Activated CD4-positive, alpha-beta T cell treated with anti-CD3 and anti-CD28 coated beads, Interleukin-2, amount 10 ng/mL, durations not matched to agents 24 days and 14 days (primary cell): ENCODE data around the gene CYRIA. TPM values are rescaled to one million over a fixed set of nuclear protein-coding genes. Genes with fewer than 3 reads are reported as not detected.

Experiments
- DNase-seq: peaks from one replicate; pipeline ENCODE4 v3.0.0; 2022
- H3K27ac Mint-ChIP-seq: one replicate; pipeline ENCODE4 v1.8.0; 2022; ENCODE audit warnings: mild to moderate bottlenecking, mixed read lengths
- H3K27me3 Mint-ChIP-seq: one replicate; pipeline ENCODE4 v1.8.0; 2022; ENCODE audit warnings: mixed read lengths
- H3K36me3 Mint-ChIP-seq: one replicate; pipeline ENCODE4 v1.8.0; 2022; ENCODE audit warnings: low read depth, mild to moderate bottlenecking, mixed read lengths
- H3K4me1 Mint-ChIP-seq: one replicate; pipeline ENCODE4 v1.8.0; 2021; ENCODE audit warnings: mixed read lengths
- H3K4me3 Mint-ChIP-seq: one replicate; pipeline ENCODE4 v1.8.0; 2022; ENCODE audit warnings: mild to moderate bottlenecking, moderate library complexity, mixed read lengths
- H3K9me3 Mint-ChIP-seq: one replicate; pipeline ENCODE4 v1.8.0; 2021; ENCODE audit warnings: mixed read lengths
- intact Hi-C: fragments of 100-400 bp; cut with micrococcal nuclease; formaldehyde crosslinking; loops from one replicate; pipeline ENCODE4 v1.15.1; 2023
- total RNA-seq: library from RNA; stranded (reverse); gene quantifications from 2 replicates; pipeline ENCODE4 v1.2.3, GENCODE V29; 2022

CYRIA gene
- total RNA-seq = 1.7 and 1.8 TPM in 2 replicates

DNA sequence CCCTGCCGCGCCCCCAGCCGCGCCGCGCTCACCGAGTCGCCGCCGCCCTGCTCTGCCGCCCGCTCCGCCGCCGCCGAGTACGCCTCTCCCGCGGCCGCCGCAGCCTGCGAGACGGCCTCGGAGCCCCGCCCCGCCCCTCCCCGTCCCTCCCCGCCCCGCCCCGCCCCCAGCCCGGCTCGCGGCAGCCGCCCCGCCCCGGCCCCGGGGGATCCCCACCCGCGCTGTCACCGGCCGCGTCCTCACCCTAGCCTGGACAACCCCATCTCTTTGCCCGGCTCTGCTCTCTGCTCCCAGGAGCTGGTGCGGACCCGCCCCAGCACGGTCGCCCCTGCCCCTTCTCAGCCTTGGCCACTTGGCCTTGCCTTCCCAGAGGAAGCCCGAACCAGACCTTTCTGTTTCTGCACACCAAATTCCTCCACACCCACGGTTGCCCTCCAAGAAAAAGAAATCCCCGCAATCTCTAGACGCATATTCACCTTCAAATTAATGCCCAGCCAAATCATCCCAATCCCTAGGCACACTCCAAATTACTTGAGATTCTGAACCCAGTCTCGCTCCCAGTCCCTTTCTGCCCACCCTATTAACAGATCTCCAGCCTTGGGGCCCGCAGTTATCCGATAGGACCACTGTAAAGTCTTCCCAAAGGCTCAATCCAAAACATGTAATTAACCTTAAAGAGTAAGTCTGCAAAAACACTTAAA, at the start of gene CYRIA:
Gene CYRIA (minus strand): TSS at position 87 of the 701 bp plus-strand sequence. CDS start 77,715 bp downstream, outside the sequence.
- H3K9me3 Mint-ChIP-seq = no peaks in the 10 kb centered on the region
- peaks cover 24% of the 10 kb centered on the region for H3K4me1 Mint-ChIP-seq
- no peaks in the 10 kb centered on the region for H3K36me3 Mint-ChIP-seq
- peak within 1 kb of the TSS; percentile 85 for H3K27ac Mint-ChIP-seq
- peaks cover 37% of the 10 kb centered on the region for H3K27me3 Mint-ChIP-seq
- intact Hi-C loops = loop anchor here (1.0 to 5.0 kb wide), 3 partner anchors 44 to 91 kb away; no protein-coding TSS in a partner anchor
- H3K4me3 Mint-ChIP-seq = peak within 1 kb of the TSS; percentile 89
- DNase-seq = peak; percentile 89

DNA sequence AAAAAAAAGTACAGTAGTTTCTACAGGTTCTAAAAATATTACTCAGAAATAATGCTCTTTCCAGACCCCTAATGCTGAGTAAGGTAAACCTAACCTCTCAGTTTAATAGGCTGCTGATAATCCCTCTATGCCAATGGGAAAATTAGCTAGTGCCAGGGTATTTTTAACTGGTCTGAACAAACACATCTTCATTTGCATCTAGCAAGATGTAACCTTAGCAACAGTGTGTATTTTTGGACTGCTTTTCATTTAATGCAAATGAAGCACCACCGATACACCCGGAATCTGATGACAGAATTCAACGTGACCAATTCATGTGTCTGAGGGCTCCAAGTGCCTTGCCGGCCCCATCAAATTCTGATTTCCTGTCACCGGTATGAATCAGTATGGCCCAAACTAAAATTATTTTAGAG, 47.4 kb upstream of the CYRIA start:
- Mint-ChIP-seq H3K27ac (no peak overlapping the region), H3K36me3 (no peaks in the 10 kb centered on the region), H3K9me3 (no peaks in the 10 kb centered on the region), H3K4me1 (no peaks in the 10 kb centered on the region), H3K27me3 (peaks cover 4% of the 10 kb centered on the region), H3K4me3 (no peak overlapping the region)
- DNase-seq = peak; percentile 18
- intact Hi-C loops = no loop called here

DNA sequence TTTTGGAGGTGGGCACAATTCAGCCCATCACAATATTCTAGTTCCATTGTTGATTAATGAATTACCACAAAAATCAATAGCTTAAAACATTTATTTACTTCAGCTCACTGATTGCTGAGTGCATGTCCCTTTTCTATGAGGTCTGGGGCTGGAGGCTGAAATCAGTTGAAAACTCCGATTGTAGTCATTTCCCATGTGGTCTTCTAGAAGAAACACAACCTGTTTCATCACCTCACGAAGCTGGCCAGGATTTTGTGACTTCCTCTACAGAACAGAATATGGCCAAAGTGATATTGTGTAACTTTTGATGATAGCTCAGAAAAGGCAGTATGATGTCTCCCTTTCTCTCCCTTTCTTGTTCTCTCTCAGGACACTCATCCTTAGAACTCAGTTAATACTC, 44.1 kb upstream of the CYRIA start:
- peaks cover 4% of the 10 kb centered on the region for H3K27me3 Mint-ChIP-seq
- H3K27ac Mint-ChIP-seq = no peak overlapping the region
- no peaks in the 10 kb centered on the region for H3K36me3 Mint-ChIP-seq

DNA sequence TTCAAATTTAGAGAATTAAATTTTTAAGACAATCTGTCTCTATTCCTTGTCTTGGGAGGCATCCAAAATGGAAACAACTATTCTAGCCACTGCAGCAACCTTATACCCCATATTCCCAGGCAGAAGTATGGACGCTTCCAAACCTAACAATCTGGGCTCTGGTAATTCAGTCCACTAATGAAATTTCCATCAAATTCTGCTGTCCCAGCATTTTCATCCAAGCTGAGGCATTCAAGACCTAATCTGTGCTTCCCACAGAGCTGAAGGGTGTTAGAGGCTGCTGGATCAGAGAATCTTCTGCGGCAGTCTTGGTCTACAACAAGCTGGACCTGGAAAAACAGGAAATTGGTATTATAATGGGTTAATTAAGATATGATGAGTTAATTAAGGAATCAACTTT, 42.5 kb upstream of the CYRIA start:
- H3K4me1 Mint-ChIP-seq = peaks cover 4% of the 10 kb centered on the region
- no peaks in the 10 kb centered on the region for H3K27me3 Mint-ChIP-seq
- H3K4me3 Mint-ChIP-seq = no peak overlapping the region
- no peaks in the 10 kb centered on the region for H3K36me3 Mint-ChIP-seq
- no peaks in the 10 kb centered on the region for H3K9me3 Mint-ChIP-seq
- intact Hi-C loops = loop anchor here (5.0 kb wide), 1 partner anchor 86 kb away; no protein-coding TSS in a partner anchor
- no peak for DNase-seq
- H3K27ac Mint-ChIP-seq = no peak overlapping the region

More for the DNA sequence above, 44.1 kb upstream of the CYRIA start:
- H3K9me3 Mint-ChIP-seq = no peaks in the 10 kb centered on the region
- no peak overlapping the region for H3K4me3 Mint-ChIP-seq
- peaks cover 4% of the 10 kb centered on the region for H3K4me1 Mint-ChIP-seq
- DNase-seq = no peak
- intact Hi-C loops = loop anchor here (5.0 kb wide), 1 partner anchor 87 kb away; no protein-coding TSS in a partner anchor

DNA sequence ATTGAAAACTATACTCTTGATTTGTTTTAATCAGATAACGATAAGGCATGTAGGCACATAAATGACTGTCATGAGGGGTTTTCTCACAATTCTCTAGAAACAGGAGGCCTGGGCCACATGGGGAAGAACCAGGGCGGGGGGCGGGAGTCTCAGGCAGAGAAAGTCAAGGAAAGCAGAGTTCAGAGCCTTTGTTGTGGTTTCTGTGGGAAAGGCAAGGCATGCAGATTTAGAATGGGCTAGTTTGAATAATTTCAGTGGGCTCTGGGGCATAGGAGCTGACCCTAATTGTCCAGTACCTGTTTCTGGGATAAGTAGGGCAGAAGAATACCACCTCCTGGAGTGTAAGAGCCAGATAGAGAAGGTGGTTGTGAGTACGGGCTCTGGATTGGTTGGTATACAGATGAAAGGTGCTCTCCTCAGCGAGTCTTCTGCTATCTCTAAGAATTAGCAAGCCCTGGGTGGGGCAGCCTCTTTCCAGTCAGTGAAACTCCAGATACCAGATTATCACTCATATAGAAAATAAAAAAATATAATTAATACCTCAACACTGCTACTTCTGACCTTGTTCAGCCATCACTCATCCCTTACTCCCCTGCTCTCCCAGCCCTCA, 41.5 kb upstream of the CYRIA start:
- Mint-ChIP-seq H3K9me3 (no peaks in the 10 kb centered on the region), H3K4me3 (no peak overlapping the region), H3K27me3 (no peaks in the 10 kb centered on the region), H3K27ac (no peak overlapping the region), H3K4me1 (peaks cover 4% of the 10 kb centered on the region), H3K36me3 (no peaks in the 10 kb centered on the region)
- intact Hi-C loops = loop anchor here (5.0 kb wide), 1 partner anchor 85 kb away; no protein-coding TSS in a partner anchor
- peak; percentile 37 for DNase-seq

DNA sequence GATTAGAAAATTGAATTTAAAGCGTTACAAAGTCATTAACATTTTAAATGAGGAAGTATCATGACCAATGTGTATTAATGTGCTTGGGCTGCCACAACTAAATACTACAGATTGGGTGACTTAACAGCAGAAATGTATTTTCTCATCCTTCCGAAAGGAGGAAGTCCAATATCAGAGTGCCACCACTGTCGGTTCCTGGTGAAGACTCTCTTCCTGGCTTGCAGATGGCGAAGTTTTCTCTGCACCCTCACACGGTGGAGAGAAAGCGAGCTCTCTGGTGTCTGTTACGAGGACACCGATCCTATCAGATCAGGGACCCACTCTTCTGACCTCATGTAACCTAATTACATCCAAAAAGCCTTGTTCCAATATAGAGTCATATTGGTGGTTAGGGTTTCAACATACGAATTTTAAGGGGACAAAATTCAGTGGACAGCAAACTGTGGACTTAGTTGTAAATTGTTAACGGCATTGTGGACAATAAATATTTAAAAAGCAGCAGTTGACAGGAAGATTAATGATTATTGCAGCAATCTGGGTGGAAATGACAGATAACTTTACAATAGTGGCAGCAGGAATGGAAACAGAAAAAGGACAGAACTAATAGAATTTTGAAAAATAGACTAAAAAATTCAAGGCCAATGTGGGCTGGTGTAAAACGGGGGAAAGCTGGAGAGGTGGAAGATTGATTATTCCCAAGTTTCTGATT, 35.1 kb upstream of the CYRIA start:
- Mint-ChIP-seq H3K36me3 (no peaks in the 10 kb centered on the region), H3K9me3 (no peaks in the 10 kb centered on the region), H3K4me3 (no peak overlapping the region), H3K27me3 (peaks cover 2% of the 10 kb centered on the region), H3K4me1 (no peaks in the 10 kb centered on the region), H3K27ac (no peak overlapping the region)
- DNase-seq = peak; percentile 37
- intact Hi-C loops = no loop called here

DNA sequence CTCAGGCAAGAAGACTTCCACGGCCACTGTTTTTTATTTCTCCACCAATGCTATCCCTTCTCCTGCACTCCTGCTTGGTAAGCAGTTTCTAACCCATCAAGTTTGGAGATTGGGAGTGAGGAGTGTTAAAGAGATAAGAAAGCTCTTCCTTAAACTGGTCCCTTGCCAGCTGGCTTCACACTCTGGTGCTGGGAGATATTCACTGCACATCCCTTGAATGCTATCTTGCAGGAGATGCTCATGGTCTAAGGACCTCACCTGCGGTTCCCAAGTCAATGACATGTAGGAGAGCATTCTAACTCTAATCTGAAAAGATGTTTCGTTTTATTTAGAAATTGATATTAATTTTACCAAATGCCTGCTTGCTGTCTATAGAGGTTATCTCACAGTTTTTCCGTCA, 28.2 kb upstream of the CYRIA start:
- Mint-ChIP-seq H3K27me3 (peaks cover 4% of the 10 kb centered on the region), H3K27ac (no peak overlapping the region), H3K4me3 (no peak overlapping the region), H3K9me3 (no peaks in the 10 kb centered on the region), H3K4me1 (no peaks in the 10 kb centered on the region), H3K36me3 (no peaks in the 10 kb centered on the region)
- intact Hi-C loops = no loop called here
- no peak for DNase-seq

DNA sequence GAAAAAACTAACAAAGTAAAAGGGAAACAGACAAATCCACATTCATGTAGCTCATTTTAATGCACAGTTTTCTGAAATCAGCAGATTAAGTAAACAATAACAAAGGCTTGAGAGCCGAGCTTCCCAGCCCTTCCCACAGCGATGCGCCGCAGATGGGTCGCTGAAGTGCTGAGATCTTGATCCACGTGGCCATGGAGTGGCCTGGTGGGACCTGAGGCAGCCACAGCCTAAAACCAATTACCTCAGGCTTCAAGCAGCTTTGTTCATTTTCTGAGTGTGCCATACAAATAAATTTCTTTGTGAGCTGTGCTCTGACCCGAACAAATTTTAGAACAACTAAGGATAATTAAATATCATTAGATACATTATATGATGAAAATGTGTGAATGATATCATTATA, 25.6 kb upstream of the CYRIA start:
- H3K27ac Mint-ChIP-seq = no peak overlapping the region
- H3K4me1 Mint-ChIP-seq = no peaks in the 10 kb centered on the region
- intact Hi-C loops = no loop called here
- H3K27me3 Mint-ChIP-seq = peaks cover 4% of the 10 kb centered on the region
- no peaks in the 10 kb centered on the region for H3K9me3 Mint-ChIP-seq
- H3K4me3 Mint-ChIP-seq = no peak overlapping the region
- no peak for DNase-seq
- no peaks in the 10 kb centered on the region for H3K36me3 Mint-ChIP-seq

DNA sequence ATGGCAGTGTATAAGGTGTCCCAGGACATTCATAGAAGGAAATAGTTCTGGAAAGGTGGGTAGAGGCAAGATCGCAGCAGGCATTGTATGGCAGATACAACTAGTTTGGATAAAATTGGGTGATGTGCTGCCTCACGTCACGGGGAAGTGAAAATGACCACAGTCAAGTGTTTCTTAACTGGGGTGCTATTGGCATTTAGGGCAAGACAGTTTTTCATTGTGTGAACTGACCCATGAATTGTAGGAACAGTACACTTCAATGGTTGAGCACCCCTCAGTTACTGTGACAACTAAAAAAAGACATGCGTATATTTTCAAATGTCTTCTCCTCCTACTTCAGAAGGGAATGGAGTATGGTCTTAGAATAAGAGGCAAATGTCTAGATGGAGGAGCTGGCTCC, 22.3 kb upstream of the CYRIA start:
- Mint-ChIP-seq H3K9me3 (no peaks in the 10 kb centered on the region), H3K27me3 (peaks cover 4% of the 10 kb centered on the region), H3K4me3 (no peak overlapping the region), H3K27ac (no peak overlapping the region), H3K4me1 (no peaks in the 10 kb centered on the region), H3K36me3 (no peaks in the 10 kb centered on the region)
- DNase-seq = no peak
- intact Hi-C loops = no loop called here

DNA sequence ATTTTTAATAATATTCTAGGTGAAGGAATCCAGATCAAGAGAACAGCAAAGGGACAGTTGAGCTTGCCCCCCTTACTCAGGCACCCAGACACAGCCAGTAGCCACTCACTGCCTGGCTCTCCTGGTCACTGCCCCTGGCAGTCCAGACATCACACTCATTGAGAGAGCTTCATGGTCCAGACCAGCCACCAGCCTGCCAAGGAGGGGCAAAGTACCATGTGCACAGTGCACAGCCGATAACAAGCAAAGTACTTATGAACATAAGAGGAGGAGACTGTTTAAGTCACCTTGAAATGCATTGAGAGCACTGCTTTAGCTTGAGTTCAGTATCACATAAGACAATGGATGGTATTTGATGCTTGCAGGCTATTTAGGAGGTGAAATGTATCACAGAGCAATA, 21.6 kb upstream of the CYRIA start:
- H3K36me3 Mint-ChIP-seq = no peaks in the 10 kb centered on the region
- H3K4me1 Mint-ChIP-seq = no peaks in the 10 kb centered on the region
- H3K9me3 Mint-ChIP-seq = no peaks in the 10 kb centered on the region
- no peak overlapping the region for H3K4me3 Mint-ChIP-seq
- no peak for DNase-seq
- no peak overlapping the region for H3K27ac Mint-ChIP-seq
- H3K27me3 Mint-ChIP-seq = no peaks in the 10 kb centered on the region
- intact Hi-C loops = no loop called here

DNA sequence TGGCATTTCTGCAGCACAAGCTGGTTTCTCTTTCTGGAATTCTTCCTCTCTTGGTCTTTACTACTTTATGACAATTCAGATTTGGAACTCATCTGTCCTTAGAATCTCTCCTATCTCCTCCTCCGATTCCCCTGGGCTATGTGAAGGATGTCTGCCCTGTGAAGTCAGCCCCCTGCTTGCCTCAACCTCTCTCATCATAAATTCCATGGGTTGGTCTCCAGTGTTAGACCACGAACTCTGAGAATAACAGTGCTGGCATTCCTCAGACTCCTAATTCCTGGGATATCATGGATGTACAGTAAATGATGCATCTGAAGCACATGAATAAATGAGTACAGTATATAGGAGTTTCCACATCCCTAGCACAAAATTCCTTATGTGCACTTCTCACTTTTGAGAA, 21.0 kb upstream of the CYRIA start:
- intact Hi-C loops = no loop called here
- Mint-ChIP-seq H3K4me1 (no peaks in the 10 kb centered on the region), H3K27ac (no peak overlapping the region), H3K4me3 (no peak overlapping the region), H3K9me3 (no peaks in the 10 kb centered on the region), H3K27me3 (no peaks in the 10 kb centered on the region), H3K36me3 (no peaks in the 10 kb centered on the region)
- DNase-seq = no peak

DNA sequence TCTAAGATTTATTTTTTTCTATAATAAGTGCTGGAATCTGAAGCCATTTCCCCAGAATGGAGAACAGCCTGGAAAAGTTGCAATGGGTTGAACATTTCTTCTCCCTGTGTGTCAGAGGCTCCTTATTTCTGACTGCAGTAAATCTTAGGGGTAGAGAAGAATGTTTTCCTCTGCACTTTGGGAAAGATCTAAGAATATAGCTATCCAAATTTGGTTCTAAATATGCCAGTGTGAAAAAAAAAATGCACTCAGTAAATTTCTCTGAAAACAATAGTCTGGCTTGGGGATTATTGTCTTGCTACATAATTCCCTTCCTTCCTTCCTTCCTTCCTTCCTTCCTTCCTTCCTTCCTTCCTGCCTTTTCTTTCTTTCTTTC, 19.7 kb upstream of the CYRIA start:
- no peak for DNase-seq
- no peaks in the 10 kb centered on the region for H3K27me3 Mint-ChIP-seq
- intact Hi-C loops = no loop called here
- no peak overlapping the region for H3K27ac Mint-ChIP-seq
- peaks cover 4% of the 10 kb centered on the region for H3K9me3 Mint-ChIP-seq
- no peaks in the 10 kb centered on the region for H3K4me1 Mint-ChIP-seq
- H3K36me3 Mint-ChIP-seq = no peaks in the 10 kb centered on the region
- no peak overlapping the region for H3K4me3 Mint-ChIP-seq

DNA sequence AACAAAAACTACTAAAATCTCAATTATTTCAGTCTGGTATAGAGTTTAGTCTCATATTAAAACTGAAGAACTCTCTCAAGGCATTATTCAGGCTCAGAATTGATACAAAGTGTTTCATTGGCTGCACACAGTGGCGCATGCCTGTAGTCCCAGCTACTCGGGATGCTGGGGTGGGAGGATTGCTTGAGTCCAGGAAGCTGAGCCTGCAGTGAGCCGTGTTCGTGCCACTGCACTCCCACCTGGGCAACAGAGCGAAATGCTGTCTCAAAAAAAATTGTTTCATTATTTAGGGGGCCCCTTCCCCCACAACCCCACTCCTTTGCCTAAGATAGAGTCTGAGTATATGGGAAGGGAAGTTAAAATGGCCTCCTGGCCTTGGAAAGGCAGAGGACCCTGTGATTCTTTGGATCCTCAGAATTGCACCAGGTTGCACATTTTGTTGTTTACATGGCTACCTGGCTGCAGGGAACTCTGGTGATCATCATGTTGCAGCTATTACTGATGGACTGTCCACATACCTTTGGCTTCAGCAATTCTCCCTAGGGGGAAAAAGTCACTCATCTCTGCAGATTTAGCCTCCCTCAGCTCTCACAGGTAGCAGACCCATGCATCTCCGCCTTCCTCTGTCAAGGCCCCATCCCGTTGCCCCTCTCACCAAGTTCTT, 19.2 kb upstream of the CYRIA start:
- DNase-seq = no peak
- no peaks in the 10 kb centered on the region for H3K4me1 Mint-ChIP-seq
- intact Hi-C loops = no loop called here
- no peaks in the 10 kb centered on the region for H3K36me3 Mint-ChIP-seq
- H3K27ac Mint-ChIP-seq = no peak overlapping the region
- no peak overlapping the region for H3K4me3 Mint-ChIP-seq
- peaks cover 4% of the 10 kb centered on the region for H3K9me3 Mint-ChIP-seq
- no peaks in the 10 kb centered on the region for H3K27me3 Mint-ChIP-seq

DNA sequence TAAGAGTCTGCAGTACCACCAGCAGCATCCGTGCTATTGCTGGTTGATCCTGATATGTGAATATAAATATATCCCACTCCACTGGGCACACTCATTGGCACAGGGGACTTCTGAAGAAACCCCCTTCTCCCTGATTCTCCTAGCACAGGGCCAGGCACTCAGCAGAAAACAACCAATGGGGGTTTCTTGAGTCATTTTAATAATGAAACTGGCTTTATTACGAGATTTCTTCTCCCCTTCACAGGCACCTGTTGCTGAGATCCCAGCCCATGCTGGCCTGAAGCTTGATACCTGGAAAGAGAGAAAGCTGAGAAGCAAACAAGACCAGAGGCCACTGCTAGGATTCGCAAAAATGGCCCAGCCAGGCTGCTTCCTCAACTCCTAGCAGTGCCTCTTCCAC, 17.9 kb upstream of the CYRIA start:
- Mint-ChIP-seq H3K27ac (no peak overlapping the region), H3K9me3 (peaks cover 4% of the 10 kb centered on the region), H3K4me3 (no peak overlapping the region), H3K27me3 (no peaks in the 10 kb centered on the region), H3K36me3 (no peaks in the 10 kb centered on the region), H3K4me1 (no peaks in the 10 kb centered on the region)
- intact Hi-C loops = no loop called here
- no peak for DNase-seq
